IMR-90 (cell line): Measurements from ENCODE around the gene TTF2. TPM values are rescaled to one million over a fixed set of nuclear protein-coding genes. Genes with fewer than 3 reads are reported as not detected.

Source experiments
- ATAC-seq: fragments of 200-7000 bp; cut with Tn5 transposase; 2 replicates; pipeline ENCODE4 v1.9.1; 2020; ENCODE audit warnings: low read depth, mild to moderate bottlenecking, moderate library complexity
- BruUV-seq: library from RNA; stranded (reverse); fragments of 400-500 nt; replicated peaks from 2 replicates; lab custom pipeline; 2021; lab: Mats Ljungman, UMichigan
- CTCF ChIA-PET: fragments of 300-600 bp; formaldehyde crosslinking; extraction: SDS; loops from one replicate; lab custom pipeline; 2021; ENCODE audit warnings: antibody characterized with exemption; lab: Yijun Ruan, JAX
- POLR2A ChIA-PET: fragments of 300-600 bp; sonication (Branson Sonifier 250); formaldehyde crosslinking; loops from one replicate; lab custom pipeline; 2022; ENCODE audit warnings: antibody characterized with exemption; ENCODE audit not compliant: unreplicated experiment; lab: Charles Lee
- DNase-seq: peaks from one replicate; pipeline ENCODE4 v3.0.0; 2013
- H2AFZ ChIP-seq: replicated peaks from 2 replicates; pipeline ENCODE3; 2013; ENCODE audit warnings: low read length, mild to moderate bottlenecking; ENCODE audit not compliant: poor library complexity
- H2AK5ac ChIP-seq: 2 replicates; pipeline ENCODE4 v1.6.1; 2013; ENCODE audit warnings: low read depth, low read length, inconsistent platforms
- H2AK9ac ChIP-seq: replicated peaks from 2 replicates; pipeline ENCODE3; 2013; ENCODE audit warnings: mild to moderate bottlenecking, low read depth, low read length, moderate library complexity; ENCODE audit not compliant: poor library complexity
- H2BK120ac ChIP-seq: 2 replicates; pipeline ENCODE4 v1.6.1; 2013; ENCODE audit warnings: low read depth, low read length, inconsistent platforms
- H2BK15ac ChIP-seq: 3 replicates; pipeline ENCODE4 v1.6.1; 2013; ENCODE audit warnings: low read depth, low read length, inconsistent platforms
- H2BK20ac ChIP-seq: 2 replicates; pipeline ENCODE4 v1.6.1; 2013; ENCODE audit warnings: low read depth, mild to moderate bottlenecking, inconsistent platforms, low read length, moderate library complexity
- H2BK5ac ChIP-seq: 2 replicates; pipeline ENCODE4 v1.6.1; 2013; ENCODE audit warnings: mild to moderate bottlenecking, low read depth, low read length, inconsistent platforms; ENCODE audit not compliant: poor library complexity, severe bottlenecking
- H3K14ac ChIP-seq: replicated peaks from 2 replicates; pipeline ENCODE4 v1.6.1; 2013; ENCODE audit warnings: low read depth, low read length, inconsistent platforms
- H3K18ac ChIP-seq: 2 replicates; pipeline ENCODE4 v1.6.1; 2013; ENCODE audit warnings: low read depth, low read length, control low read depth
- H3K23ac ChIP-seq: 2 replicates; pipeline ENCODE4 v1.6.1; 2013; ENCODE audit warnings: low read depth, low read length, inconsistent platforms
- H3K27ac ChIP-seq: 2 replicates; pipeline ENCODE4 v1.5.1; 2013; ENCODE audit warnings: mild to moderate bottlenecking, control low read depth, low read length; ENCODE audit not compliant: insufficient read depth
- H3K27me3 ChIP-seq: 2 replicates; pipeline ENCODE4 v1.6.1; 2013; ENCODE audit warnings: low read length; ENCODE audit not compliant: control insufficient read depth, insufficient read depth
- H3K36me3 ChIP-seq: 2 replicates; pipeline ENCODE4 v1.6.1; 2013; ENCODE audit warnings: low read length, mixed read lengths; ENCODE audit not compliant: control insufficient read depth, insufficient read depth
- H3K4ac ChIP-seq: 2 replicates; pipeline ENCODE4 v1.6.1; 2013; ENCODE audit warnings: low read depth, low read length, inconsistent platforms
- H3K4me1 ChIP-seq: 2 replicates; pipeline ENCODE4 v1.6.1; 2013; ENCODE audit warnings: low read length, mixed read lengths; ENCODE audit not compliant: control insufficient read depth, insufficient read depth
- H3K4me2 ChIP-seq: 2 replicates; pipeline ENCODE4 v1.6.1; 2013; ENCODE audit warnings: low read depth, mild to moderate bottlenecking, control low read depth, low read length, moderate library complexity
- H3K4me3 ChIP-seq: 2 replicates; pipeline ENCODE4 v1.5.1; 2013; ENCODE audit warnings: low read depth, mild to moderate bottlenecking, control low read depth, low read length, moderate library complexity; ENCODE audit not compliant: insufficient read depth
- H3K56ac ChIP-seq: 2 replicates; pipeline ENCODE4 v1.6.1; 2013; ENCODE audit warnings: low read length, inconsistent platforms; ENCODE audit not compliant: insufficient read depth; ENCODE audit errors: extremely low read depth
- H3K79me1 ChIP-seq, 2 experiments: 2 replicates each; pipeline ENCODE4 v1.6.1; 2013; ENCODE audit warnings: low read length in 2 of 2, inconsistent platforms in 1 of 2, low read depth in 1 of 2
- H3K9ac ChIP-seq: 2 replicates; pipeline ENCODE4 v1.6.1; 2013; ENCODE audit warnings: low read depth, low read length, control low read depth
- H3K9me1 ChIP-seq: 2 replicates; pipeline ENCODE4 v1.6.1; 2013; ENCODE audit warnings: low read length, inconsistent platforms; ENCODE audit not compliant: insufficient read depth
- H3K9me3 ChIP-seq: 2 replicates; pipeline ENCODE4 v1.6.1; 2013; ENCODE audit warnings: low read length; ENCODE audit not compliant: control insufficient read depth, insufficient read depth
- H4K20me1 ChIP-seq: 2 replicates; pipeline ENCODE4 v1.6.1; 2013; ENCODE audit warnings: low read length, inconsistent platforms; ENCODE audit not compliant: insufficient read depth
- H4K5ac ChIP-seq: 2 replicates; pipeline ENCODE4 v1.6.1; 2013; ENCODE audit warnings: mild to moderate bottlenecking, low read depth, low read length, control low read depth
- H4K8ac ChIP-seq, 2 experiments: 2 replicates each; pipeline ENCODE4 v1.6.1; 2013; ENCODE audit warnings: low read depth in 2 of 2, low read length in 2 of 2, control low read depth in 1 of 2, inconsistent platforms in 1 of 2
- H4K91ac ChIP-seq: 2 replicates; pipeline ENCODE4 v1.6.1; 2013; ENCODE audit warnings: low read depth, low read length, inconsistent platforms; ENCODE audit not compliant: insufficient read depth
- CEBPB ChIP-seq: IDR thresholded peaks from 2 replicates; pipeline ENCODE4 v1.6.1; 2012; ENCODE audit warnings: low read depth, low read length, improper control_type of control experiment
- FOS ChIP-seq: fragments of 150-350 bp; IDR thresholded peaks from 2 replicates; pipeline ENCODE4 v1.6.1; 2016; ENCODE audit warnings: low read depth, low read length
- MAZ ChIP-seq: IDR thresholded peaks from 2 replicates; pipeline ENCODE4 v1.6.1; 2012; ENCODE audit warnings: low read depth, mild to moderate bottlenecking, low read length, improper control_type of control experiment, moderate library complexity, borderline replicate concordance
- MXI1 ChIP-seq: IDR thresholded peaks from 2 replicates; pipeline ENCODE4 v1.6.1; 2012; ENCODE audit warnings: low read depth, mild to moderate bottlenecking, low read length, moderate library complexity, borderline replicate concordance
- POLR2A ChIP-seq: IDR thresholded peaks from 2 replicates; pipeline ENCODE4 v1.6.1; 2012; ENCODE audit warnings: mild to moderate bottlenecking, low read depth, low read length
- WGBS, 2 experiments: methylation state at CpG; one replicate each; pipeline versions ENCODE4 v1.1.5 to v1.1.7; 2013; ENCODE audit warnings: missing lambda C conversion rate in 2 of 2; ENCODE audit not compliant: insufficient read length in 1 of 2; ENCODE audit errors: extremely low coverage in 2 of 2; 5-methylcytosine and 5-hydroxymethylcytosine counted together
- dilution Hi-C: fragments of 300-500 bp; cut with HindIII; formaldehyde crosslinking; loops from one replicate; pipeline ENCODE4 v1.14.3; 2018; ENCODE audit warnings: low sequenced_read_pairs; ENCODE audit not compliant: unreplicated experiment
- in situ Hi-C: fragments of 300-500 bp; cut with MboI; formaldehyde crosslinking; loops from 3 replicates; pipeline ENCODE4 v1.14.3; 2019; ENCODE audit warnings: low sequenced_read_pairs, inconsistent platforms, mixed read lengths
- intact Hi-C: fragments of 100-400 bp; cut with micrococcal nuclease; formaldehyde crosslinking; loops from 2 replicates; pipeline ENCODE4 v1.10.0; 2022
- polyA plus RNA-seq, 3 experiments: library from polyadenylated mRNA; depleted of rRNA; stranded (reverse); fragments of >200 nt; gene quantifications; 2 replicates each; pipeline ENCODE4 v1.2.3, GENCODE V29; 2012; ENCODE audit warnings: low replicate concordance in 1 of 3
- total RNA-seq: library from RNA; depleted of rRNA; stranded (reverse); fragments of >200 nt; gene quantifications from 2 replicates; pipeline ENCODE4 v1.2.3, GENCODE V29; 2012

TTF2 gene
- total and polyA plus RNA-seq, 2 of the 4 experiments (the other 2 are of a cell fraction), result 11.5 to 14.7 TPM

- H3K9me1 ChIP-seq, result no peaks in the 10 kb centered on the region
- H2BK15ac ChIP-seq, result no peak overlapping the region
- no peaks in the 10 kb centered on the region for H3K4me1 ChIP-seq
- H3K4ac ChIP-seq, result no peak overlapping the region
- no peak overlapping the region for H3K4me2 ChIP-seq
- H4K8ac ChIP-seq, result no peak overlapping the region
- peaks cover 2% of the 10 kb centered on the region; the same call in 1 of the 2 replicates for H3K27me3 ChIP-seq
- H3K9ac ChIP-seq, result no peak overlapping the region
- CTCF ChIA-PET, result no interaction called here
- ATAC-seq, result no peak
- H2AK9ac ChIP-seq, result no peak overlapping the region
- H2BK5ac ChIP-seq, result no peak overlapping the region
- in situ Hi-C loops (no loop called here), intact Hi-C loops (no loop called here), dilution Hi-C loops (no loop called here)
- H3K56ac ChIP-seq, result no peak overlapping the region
- H2AFZ ChIP-seq, result no peak overlapping the region
- H3K79me1 ChIP-seq, result no peaks in the 10 kb centered on the region
- no peak overlapping the region for H3K14ac ChIP-seq
- no peak for TF ChIP-seq POLR2A
- TF ChIP-seq FOS, result no peak
- no peak for TF ChIP-seq CEBPB
- no peak for TF ChIP-seq MAZ
- no peak for TF ChIP-seq MXI1
- H2AK5ac ChIP-seq, result no peak overlapping the region
- H4K5ac ChIP-seq, result no peak overlapping the region
- H3K4me3 ChIP-seq, result no peak overlapping the region
- H3K27ac ChIP-seq, result no peak overlapping the region
- H3K18ac ChIP-seq, result no peak overlapping the region
- no peak for DNase-seq
- WGBS, 2 experiments, result no CpG with 5 or more reads among the region's 1 CpG
- no peak overlapping the region for H2BK20ac ChIP-seq
- no peaks in the 10 kb centered on the region for H4K20me1 ChIP-seq
- H3K36me3 ChIP-seq, result no peaks in the 10 kb centered on the region
- H3K23ac ChIP-seq, result no peak overlapping the region
- POLR2A ChIA-PET, result no interaction called here
- no TSS peak for BruUV-seq
- no peak overlapping the region for H2BK120ac ChIP-seq
- no peak overlapping the region for H4K91ac ChIP-seq
- H3K9me3 ChIP-seq, result no peaks in the 10 kb centered on the region
Observed at GRCh38 chr1:117030271-117030877, 29.8 kb upstream of the TTF2 start.
